SK-N-SH treated with all-trans-retinoic acid at 6 μM for 48 hours (cell line): ENCODE results near the gene FLOT2.
"Not testable (repeated sequence)": the region's sequence is repeated elsewhere in the genome, so short reads cannot be mapped to it uniquely, and the experiment has no call there.

Experiments used
- ATAC-seq: fragments of 200-7000 bp; cut with Tn5 transposase; 3 replicates; pipeline ENCODE4 v1.9.1; 2020; ENCODE audit warnings: mild to moderate bottlenecking, moderate library complexity
- ARNTL ChIP-seq: fragments of 450-650 bp; formaldehyde crosslinking; IDR thresholded peaks from 2 replicates; pipeline ENCODE4 v1.5.0; 2020; ENCODE audit warnings: low read depth, mild to moderate bottlenecking, moderate library complexity, borderline replicate concordance
- BACH2 ChIP-seq: fragments of 250-450 bp; sonication (Bioruptor Pico); IDR thresholded peaks from 2 replicates; pipeline ENCODE4 v1.9.0; 2021; ENCODE audit warnings: mild to moderate bottlenecking, borderline replicate concordance
- CREB5 ChIP-seq: fragments of 250-450 bp; sonication (Bioruptor Pico); IDR thresholded peaks from 2 replicates; pipeline ENCODE4 v1.5.1; 2020; ENCODE audit warnings: low read depth, mild to moderate bottlenecking, moderate library complexity
- CSDC2 ChIP-seq: fragments of 250-450 bp; sonication (Bioruptor Pico); IDR thresholded peaks from 2 replicates; pipeline ENCODE4 v1.5.0; 2020; ENCODE audit warnings: mild to moderate bottlenecking, moderate library complexity
- ESRRG ChIP-seq: fragments of 250-450 bp; sonication (Bioruptor Pico); IDR thresholded peaks from 2 replicates; pipeline ENCODE4 v1.6.1; 2021; ENCODE audit warnings: mild to moderate bottlenecking
- GLIS3 ChIP-seq: fragments of 250-450 bp; sonication (Bioruptor Pico); IDR thresholded peaks from 2 replicates; pipeline ENCODE4 v1.5.0; 2020; ENCODE audit warnings: mild to moderate bottlenecking, moderate library complexity
- ISL1 ChIP-seq: fragments of 250-450 bp; sonication (Bioruptor Pico); IDR thresholded peaks from 2 replicates; pipeline ENCODE4 v2.1.2; 2022; ENCODE audit warnings: mild to moderate bottlenecking, moderate library complexity
- OSR1 ChIP-seq: fragments of 250-450 bp; sonication (Bioruptor Pico); IDR thresholded peaks from 2 replicates; pipeline ENCODE4 v1.8.0; 2022; ENCODE audit warnings: moderate library complexity, mild to moderate bottlenecking, inconsistent platforms
- PATZ1 ChIP-seq: fragments of 250-450 bp; sonication (Bioruptor Pico); IDR thresholded peaks from 2 replicates; pipeline ENCODE4 v1.8.0; 2020; ENCODE audit warnings: mild to moderate bottlenecking, moderate library complexity, borderline replicate concordance
- POU6F1 ChIP-seq: fragments of 250-450 bp; sonication (Bioruptor Pico); IDR thresholded peaks from 2 replicates; pipeline ENCODE4 v1.8.0; 2021; ENCODE audit warnings: low read depth, mild to moderate bottlenecking, moderate library complexity, borderline replicate concordance
- PPARA ChIP-seq: fragments of 250-450 bp; sonication (Bioruptor Pico); IDR thresholded peaks from 2 replicates; pipeline ENCODE4 v1.5.0; 2020; ENCODE audit warnings: mild to moderate bottlenecking, borderline replicate concordance
- RARB ChIP-seq: fragments of 250-450 bp; sonication (Bioruptor Pico); IDR thresholded peaks from 2 replicates; pipeline ENCODE4 v1.8.0; 2021; ENCODE audit warnings: mild to moderate bottlenecking, moderate library complexity
- SNAI2 ChIP-seq: fragments of 250-450 bp; sonication (Bioruptor Pico); IDR thresholded peaks from 2 replicates; pipeline ENCODE4 v1.5.0; 2020; ENCODE audit warnings: mild to moderate bottlenecking, moderate library complexity
- TCF4 ChIP-seq: fragments of 250-450 bp; sonication (Bioruptor Pico); IDR thresholded peaks from 2 replicates; pipeline ENCODE4 v1.8.0; 2021; ENCODE audit warnings: mild to moderate bottlenecking, moderate library complexity, borderline replicate concordance
- TOX ChIP-seq: fragments of 250-450 bp; sonication (Bioruptor Pico); IDR thresholded peaks from 2 replicates; pipeline ENCODE4 v1.8.0; 2021; ENCODE audit warnings: mild to moderate bottlenecking, moderate library complexity, borderline replicate concordance
- TSHZ2 ChIP-seq: fragments of 250-450 bp; sonication (Bioruptor Pico); IDR thresholded peaks from 2 replicates; pipeline ENCODE4 v1.5.0; 2020; ENCODE audit warnings: mild to moderate bottlenecking, moderate library complexity
- ZFP3 ChIP-seq: fragments of 250-450 bp; sonication (Bioruptor Pico); IDR thresholded peaks from 2 replicates; pipeline ENCODE4 v1.5.0; 2020; ENCODE audit warnings: mild to moderate bottlenecking, moderate library complexity
- ZFP30 ChIP-seq: fragments of 450-650 bp; formaldehyde crosslinking; IDR thresholded peaks from 2 replicates; pipeline ENCODE4 v1.5.0; 2022; ENCODE audit warnings: mild to moderate bottlenecking, moderate library complexity
- ZNF565 ChIP-seq: fragments of 450-650 bp; formaldehyde crosslinking; conservative IDR thresholded peaks from 2 replicates; pipeline ENCODE4 v1.5.0; 2020; ENCODE audit warnings: low read depth, mild to moderate bottlenecking, moderate library complexity
- ZNF70 ChIP-seq: fragments of 450-650 bp; formaldehyde crosslinking; IDR thresholded peaks from 2 replicates; pipeline ENCODE4 v1.5.0; 2020; ENCODE audit warnings: mild to moderate bottlenecking, moderate library complexity
- ZNF8 ChIP-seq: fragments of 450-650 bp; formaldehyde crosslinking; IDR thresholded peaks from 2 replicates; pipeline ENCODE4 v1.5.0; 2020; ENCODE audit warnings: mild to moderate bottlenecking, moderate library complexity

The FLOT2 gene

GRCh38 chr17:28938552-28938951 is 41.0 kb upstream of the FLOT2 start:
- no peak for ATAC-seq
- no peak for TF ChIP-seq OSR1 (CRISPR knock-in tag)
- TF ChIP-seq POU6F1 = no peak
- no peak for TF ChIP-seq RARB
- no peak for TF ChIP-seq ZNF565 (CRISPR knock-in tag)
- TF ChIP-seq ZFP3 (CRISPR knock-in tag) = no peak
- TF ChIP-seq ZNF8 (CRISPR knock-in tag) = no peak
- no peak for TF ChIP-seq CREB5
- no peak for TF ChIP-seq GLIS3 (CRISPR knock-in tag)
- TF ChIP-seq TOX (CRISPR knock-in tag) = no peak
- TF ChIP-seq SNAI2 (CRISPR knock-in tag) = no peak
- TF ChIP-seq BACH2 (CRISPR knock-in tag) = no peak
- TF ChIP-seq PPARA (CRISPR knock-in tag) = no peak
- no peak for TF ChIP-seq ESRRG (CRISPR knock-in tag)
- TF ChIP-seq PATZ1 (CRISPR knock-in tag) = no peak
- TF ChIP-seq CSDC2 (CRISPR knock-in tag) = no peak
- TF ChIP-seq TCF4 (CRISPR knock-in tag) = no peak
- no peak for TF ChIP-seq ZFP30
- no peak for TF ChIP-seq TSHZ2
- no peak for TF ChIP-seq ZNF70 (CRISPR knock-in tag)

GRCh38 chr17:28937044-28937729 is 39.7 kb upstream of the FLOT2 start:
- no peak for ATAC-seq
- TF ChIP-seq PATZ1 (CRISPR knock-in tag) = no peak

- TF ChIP-seq ARNTL (CRISPR knock-in tag) = no peak
- no peak for TF ChIP-seq OSR1 (CRISPR knock-in tag)
- no peak for TF ChIP-seq ESRRG (CRISPR knock-in tag)
- no peak for TF ChIP-seq RARB
- no peak for TF ChIP-seq GLIS3 (CRISPR knock-in tag)
- TF ChIP-seq ISL1 = no peak
- no peak for ATAC-seq
Measured at GRCh38 chr17:28935744-28936460, 38.4 kb upstream of the FLOT2 start.

- not testable (repeated sequence) for ATAC-seq
Measured at GRCh38 chr17:28934508-28934907, 37.0 kb upstream of the FLOT2 start.
